Hepatocyte (in vitro differentiated cells): ENCODE measurements around the gene ATG16L2. TPM values are rescaled to one million over a fixed set of nuclear protein-coding genes. Genes with fewer than 3 reads are reported as not detected.

Experiments used
- DNase-seq: peaks from one replicate; pipeline ENCODE4 v3.0.0-alpha.2; 2016; ENCODE audit warnings: low spot score
- H2AFZ ChIP-seq: fragments of 200-600 bp; sonication (generic); 2 replicates; pipeline ENCODE4 v1.6.0; 2016; ENCODE audit warnings: antibody characterized with exemption, mild to moderate bottlenecking
- H3K27ac ChIP-seq: fragments of 200-600 bp; sonication (generic); 2 replicates; pipeline ENCODE4 v1.5.1; 2016; ENCODE audit warnings: mild to moderate bottlenecking
- H3K27me3 ChIP-seq: fragments of 200-600 bp; sonication (generic); 2 replicates; pipeline ENCODE4 v1.6.1; 2016
- H3K36me3 ChIP-seq: fragments of 200-600 bp; sonication (generic); replicated peaks from 2 replicates; pipeline ENCODE4 v1.5.1; 2016; ENCODE audit warnings: low read depth; ENCODE audit not compliant: insufficient read depth
- H3K4me1 ChIP-seq: fragments of 200-600 bp; sonication (generic); 2 replicates; pipeline ENCODE4 v1.5.1; 2016; ENCODE audit warnings: mild to moderate bottlenecking, moderate library complexity; ENCODE audit not compliant: insufficient read depth
- H3K4me2 ChIP-seq: fragments of 200-600 bp; sonication (generic); 2 replicates; pipeline ENCODE4 v1.6.0; 2016
- H3K4me3 ChIP-seq: fragments of 200-600 bp; sonication (generic); 2 replicates; pipeline ENCODE4 v1.5.1; 2016; ENCODE audit warnings: mild to moderate bottlenecking
- H3K79me2 ChIP-seq: fragments of 200-600 bp; sonication (generic); 2 replicates; pipeline ENCODE4 v1.6.0; 2017; ENCODE audit warnings: mild to moderate bottlenecking
- H3K9me2 ChIP-seq: fragments of 200-600 bp; sonication (generic); replicated peaks from 2 replicates; pipeline ENCODE4 v1.6.0; 2017; ENCODE audit warnings: mild to moderate bottlenecking; ENCODE audit not compliant: insufficient read depth
- H3K9me3 ChIP-seq: fragments of 200-600 bp; sonication (generic); 2 replicates; pipeline ENCODE4 v1.5.1; 2016; ENCODE audit warnings: low read depth, mild to moderate bottlenecking
- H4K20me1 ChIP-seq: fragments of 200-600 bp; sonication (generic); 2 replicates; pipeline ENCODE4 v1.6.0; 2016; ENCODE audit warnings: mild to moderate bottlenecking; ENCODE audit not compliant: insufficient read depth, poor library complexity, severe bottlenecking
- CTCF ChIP-seq: fragments of 200-600 bp; sonication (generic); IDR thresholded peaks from 2 replicates; pipeline ENCODE4 v1.5.1; 2016; ENCODE audit warnings: antibody characterized with exemption, mild to moderate bottlenecking; ENCODE audit not compliant: poor library complexity
- EZH2 ChIP-seq: fragments of 200-600 bp; sonication (generic); IDR thresholded peaks from 2 replicates; pipeline ENCODE4 v1.6.1; 2016; ENCODE audit warnings: antibody characterized with exemption, mild to moderate bottlenecking, borderline replicate concordance
- EZH2phosphoT487 ChIP-seq: fragments of 200-600 bp; sonication (generic); IDR thresholded peaks from one replicate; pipeline ENCODE4 v1.6.1; 2018; ENCODE audit warnings: antibody characterized with exemption, mild to moderate bottlenecking, low read depth, moderate library complexity; ENCODE audit not compliant: unreplicated experiment, severe bottlenecking
- WGBS: methylation state at CpG from one replicate; pipeline ENCODE4 v1.1.6; 2016; ENCODE audit warnings: low lambda C conversion rate; ENCODE audit errors: missing lambda C conversion rate; 5-methylcytosine and 5-hydroxymethylcytosine counted together
- polyA plus RNA-seq: library from polyadenylated mRNA; unstranded; fragments of >200 nt; fragmentation: Nextera tagmentation; extraction: Ambion mirVana; gene quantifications from 2 replicates; pipeline ENCODE4 v1.2.1, GENCODE V29; 2016
- total RNA-seq: library from RNA; depleted of rRNA; stranded (reverse); fragments of >200 nt; gene quantifications from 2 replicates; pipeline ENCODE4 v1.2.3, GENCODE V29; 2014

Gene ATG16L2
- total and polyA plus RNA-seq, 2 experiments from 2014 or later: 11.5 to 20.3 TPM

GRCh38 chr11:72776844-72777754 lies 37.1 kb upstream of the ATG16L2 start:
- no peaks in the 10 kb centered on the region for H3K9me2 ChIP-seq
- H3K27ac ChIP-seq: peak overlapping the region; percentile 87
- H3K9me3 ChIP-seq: no peaks in the 10 kb centered on the region
- H2AFZ ChIP-seq: no peak overlapping the region
- H4K20me1 ChIP-seq: peaks cover 48% of the 10 kb centered on the region
- no peaks in the 10 kb centered on the region for H3K27me3 ChIP-seq
- TF ChIP-seq CTCF: no peak
- TF ChIP-seq EZH2: no peak
- no peak for TF ChIP-seq EZH2phosphoT487
- H3K4me3 ChIP-seq: no peak overlapping the region
- peak overlapping the region; percentile 92 for H3K4me2 ChIP-seq
- H3K79me2 ChIP-seq: peaks cover 87% of the 10 kb centered on the region
- H3K4me1 ChIP-seq: peaks cover 65% of the 10 kb centered on the region
- peak; percentile 65 for DNase-seq
- no peaks in the 10 kb centered on the region for H3K36me3 ChIP-seq
- 84% methylated on average over 7 of the region's 7 CpGs for WGBS

- Histone ChIP-seq H3K9me3 (no peaks in the 10 kb centered on the region), H3K9me2 (no peaks in the 10 kb centered on the region), H3K4me1 (peaks cover 65% of the 10 kb centered on the region), H3K4me3 (no peak overlapping the region), H3K36me3 (no peaks in the 10 kb centered on the region), H3K27ac (peak overlapping the region; percentile 87), H4K20me1 (peaks cover 43% of the 10 kb centered on the region), H3K4me2 (peak overlapping the region; percentile 92), H3K27me3 (no peaks in the 10 kb centered on the region), H2AFZ (no peak overlapping the region), H3K79me2 (peaks cover 79% of the 10 kb centered on the region)
- TF ChIP-seq EZH2phosphoT487 (no peak), EZH2 (no peak), CTCF (no peak)
- whole genome bisulfite sequencing: 45% methylated on average over 5 of the region's 5 CpGs
- peak; percentile 55 for DNase-seq
Measured at GRCh38 chr11:72777755-72778278, 36.4 kb upstream of the ATG16L2 start.

- no peaks in the 10 kb centered on the region for H3K36me3 ChIP-seq
- TF ChIP-seq EZH2 (no peak), EZH2phosphoT487 (no peak), CTCF (no peak)
- WGBS: 59% methylated on average over 7 of the region's 7 CpGs
- peaks cover 65% of the 10 kb centered on the region for H3K4me1 ChIP-seq
- peaks cover 35% of the 10 kb centered on the region for H4K20me1 ChIP-seq
- no peaks in the 10 kb centered on the region for H3K27me3 ChIP-seq
- H3K4me3 ChIP-seq: no peak overlapping the region
- H3K9me3 ChIP-seq: no peaks in the 10 kb centered on the region
- H3K79me2 ChIP-seq: peaks cover 72% of the 10 kb centered on the region
- peak overlapping the region; percentile 92 for H3K4me2 ChIP-seq
- H2AFZ ChIP-seq: no peak overlapping the region
- H3K9me2 ChIP-seq: no peaks in the 10 kb centered on the region
- H3K27ac ChIP-seq: peak overlapping the region; percentile 98
- DNase-seq: peak; percentile 76
Measured at GRCh38 chr11:72778535-72779494, 35.4 kb upstream of the ATG16L2 start.
